HepG2 (cell line): ENCODE measurements around the gene SAPCD1. TPM values are rescaled to one million over a fixed set of nuclear protein-coding genes. Genes with fewer than 3 reads are reported as not detected.
A peak's percentile ranks its signal among the peaks of the same experiment; 100 is the strongest.

Experiments used
- FOXJ3 ChIP-seq: sonication (generic); formaldehyde crosslinking; IDR thresholded peaks from 2 replicates; pipeline ENCODE4 v1.4.0; 2020; ENCODE audit warnings: missing genetic modification reagents, mild to moderate bottlenecking, borderline replicate concordance
- HDAC1 ChIP-seq: sonication (generic); formaldehyde crosslinking; IDR thresholded peaks from 2 replicates; pipeline ENCODE4 v1.5.1; 2020; ENCODE audit warnings: mild to moderate bottlenecking, missing genetic modification reagents
- HOMEZ ChIP-seq: IDR thresholded peaks from 2 replicates; pipeline ENCODE4 v1.6.1; 2016; ENCODE audit warnings: low read depth
- HOXA3 ChIP-seq: sonication (generic); formaldehyde crosslinking; IDR thresholded peaks from 2 replicates; pipeline ENCODE4 v1.5.0; 2020; ENCODE audit warnings: missing genetic modification reagents
- HOXA5 ChIP-seq: sonication (generic); formaldehyde crosslinking; IDR thresholded peaks from 2 replicates; pipeline ENCODE4 v1.4.0; 2020; ENCODE audit warnings: missing genetic modification reagents
- KAT8 ChIP-seq: IDR thresholded peaks from 2 replicates; pipeline ENCODE4 v1.6.1; 2016; ENCODE audit warnings: missing genetic modification reagents, missing compliant biosample characterization
- NR2F1 ChIP-seq, 2 experiments: fragments of 450-650 bp in 1 of 2; formaldehyde crosslinking in 1 of 2; IDR thresholded peaks; 2 replicates each; pipeline versions ENCODE4 v1.5.0 to v1.6.1; 2016 to 2020; ENCODE audit warnings: mild to moderate bottlenecking in 1 of 2, missing compliant biosample characterization in 1 of 2, missing genetic modification reagents in 1 of 2, moderate library complexity in 1 of 2
- SP4 ChIP-seq: sonication (generic); formaldehyde crosslinking; IDR thresholded peaks from 2 replicates; pipeline ENCODE4 v1.8.1; 2023; ENCODE audit warnings: mild to moderate bottlenecking, missing genetic modification reagents
- THAP11 ChIP-seq: IDR thresholded peaks from 2 replicates; pipeline ENCODE4 v1.6.1; 2016; ENCODE audit warnings: missing biosample characterization, missing genetic modification reagents
- YEATS2 ChIP-seq: sonication (generic); formaldehyde crosslinking; IDR thresholded peaks from 2 replicates; pipeline ENCODE4 v1.4.0; 2020; ENCODE audit warnings: missing genetic modification reagents, borderline replicate concordance
- ZNF142 ChIP-seq: sonication (generic); formaldehyde crosslinking; IDR thresholded peaks from 2 replicates; pipeline ENCODE4 v1.4.0; 2020; ENCODE audit warnings: missing genetic modification reagents
- ZNF232 ChIP-seq: sonication (generic); formaldehyde crosslinking; IDR thresholded peaks from 2 replicates; pipeline ENCODE4 v1.4.0; 2020; ENCODE audit warnings: missing genetic modification reagents, borderline replicate concordance
- ZNF547 ChIP-seq: sonication (generic); formaldehyde crosslinking; IDR thresholded peaks from 2 replicates; pipeline ENCODE4 v1.5.1; 2020; ENCODE audit warnings: mild to moderate bottlenecking, missing genetic modification reagents
- polyA plus RNA-seq, 8 experiments: library from polyadenylated mRNA; depleted of rRNA in 3 of 8; stranded (reverse) in 7 of 8; unstranded in 1 of 8; fragments of >200 nt; fragmentation: Illumina TruSeq in 4 of 8; extraction: Trizol in 4 of 8; gene quantifications; 2 replicates each; pipeline versions ENCODE4 v1.2.1 to v1.2.3, GENCODE V29; 2011 to 2016; ENCODE audit warnings: low read depth in 4 of 8, missing spikeins in 1 of 8, mixed read lengths in 1 of 8; ENCODE audit not compliant: insufficient read depth in 1 of 8
- total RNA-seq, 5 experiments: library from RNA; depleted of rRNA; stranded (reverse); fragments of >200 nt; fragmentation: Illumina TruSeq; extraction: Trizol; gene quantifications; 2 replicates each; pipeline ENCODE4 v1.2.3, GENCODE V29; 2016; ENCODE audit warnings: low read depth in 1 of 5
- TF ChIP-seq, protein P1 (sequence below): sonication (generic); formaldehyde crosslinking; IDR thresholded peaks from 2 replicates; pipeline ENCODE4 v1.5.0; 2020; ENCODE audit warnings: missing genetic modification reagents
- TF ChIP-seq, protein P2 (sequence below): sonication (generic); formaldehyde crosslinking; IDR thresholded peaks from 2 replicates; pipeline ENCODE4 v1.4.0; 2020; ENCODE audit warnings: missing genetic modification reagents, borderline replicate concordance
- TF ChIP-seq, protein P3 (sequence below): sonication (generic); formaldehyde crosslinking; IDR thresholded peaks from 2 replicates; pipeline ENCODE4 v1.8.0; 2022; ENCODE audit warnings: missing genetic modification reagents, mild to moderate bottlenecking, moderate library complexity, borderline replicate concordance

SAPCD1 gene
- total and polyA plus RNA-seq, 2 of the 13 experiments (the other 11 are each of a cell fraction or from before 2014, with no cell fraction given), result 2.5 to 3.9 TPM

DNA sequence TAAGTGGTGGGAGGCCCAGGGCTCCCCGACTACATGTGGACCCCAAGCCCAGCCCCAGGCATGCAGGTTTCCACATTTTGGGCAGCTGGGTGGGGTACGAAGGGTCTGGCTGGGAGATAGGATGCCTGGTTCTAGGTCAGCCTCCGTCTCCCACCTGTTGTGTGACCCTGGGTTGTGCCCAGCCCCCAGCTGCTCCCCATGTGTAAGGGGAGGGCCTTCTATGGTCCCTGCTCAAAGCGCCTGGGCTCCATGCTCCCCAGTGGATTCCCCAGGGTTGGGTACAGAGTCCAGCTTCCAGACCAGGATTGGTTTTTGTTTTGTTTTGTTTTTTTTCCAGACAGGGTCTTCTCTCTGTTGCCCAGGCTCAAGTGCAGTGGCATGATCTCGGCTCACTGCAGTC is 15.7 kb downstream of the SAPCD1 start (continued):
- TF ChIP-seq, protein P1, sequence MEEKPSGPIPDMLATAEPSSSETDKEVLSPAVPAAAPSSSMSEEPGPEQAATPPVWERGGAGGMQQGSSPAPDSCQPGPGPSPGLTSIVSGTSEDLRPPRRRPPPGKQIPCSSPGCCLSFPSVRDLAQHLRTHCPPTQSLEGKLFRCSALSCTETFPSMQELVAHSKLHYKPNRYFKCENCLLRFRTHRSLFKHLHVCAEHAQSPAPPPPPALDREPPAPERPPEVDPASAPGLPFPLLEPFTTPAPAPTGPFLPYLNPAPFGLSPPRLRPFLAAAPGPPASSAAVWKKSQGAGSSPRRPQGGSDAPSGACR (CRISPR knock-in tag), result no peak
- TF ChIP-seq ZNF142 (CRISPR knock-in tag) (0 out of 2 replicates have a peak, but pooled peaks have one; percentile 35), THAP11 (CRISPR knock-in tag) (no peak), ZNF547 (CRISPR knock-in tag) (0 out of 2 replicates have a peak, but pooled peaks have one; percentile 40), KAT8 (CRISPR knock-in tag) (peak; percentile 51; the same call in 1 of the 2 replicates), FOXJ3 (CRISPR knock-in tag) (0 out of 2 replicates have a peak, but pooled peaks have one; percentile 47), HDAC1 (no peak), NR2F1 (CRISPR knock-in tag; IDR thresholded peaks at IDR 0.05) (peak in 1 of 2 experiments; percentile 25; a peak in 1 of 4 replicates), HOXA5 (CRISPR knock-in tag) (0 out of 2 replicates have a peak, but pooled peaks have one; percentile 55), HOMEZ (no peak), ZNF232 (no peak), HOXA3 (CRISPR knock-in tag) (peak; percentile 45; the same call in 1 of the 2 replicates), YEATS2 (CRISPR knock-in tag) (no peak), SP4 (CRISPR knock-in tag) (no peak)
- TF ChIP-seq, protein P2, sequence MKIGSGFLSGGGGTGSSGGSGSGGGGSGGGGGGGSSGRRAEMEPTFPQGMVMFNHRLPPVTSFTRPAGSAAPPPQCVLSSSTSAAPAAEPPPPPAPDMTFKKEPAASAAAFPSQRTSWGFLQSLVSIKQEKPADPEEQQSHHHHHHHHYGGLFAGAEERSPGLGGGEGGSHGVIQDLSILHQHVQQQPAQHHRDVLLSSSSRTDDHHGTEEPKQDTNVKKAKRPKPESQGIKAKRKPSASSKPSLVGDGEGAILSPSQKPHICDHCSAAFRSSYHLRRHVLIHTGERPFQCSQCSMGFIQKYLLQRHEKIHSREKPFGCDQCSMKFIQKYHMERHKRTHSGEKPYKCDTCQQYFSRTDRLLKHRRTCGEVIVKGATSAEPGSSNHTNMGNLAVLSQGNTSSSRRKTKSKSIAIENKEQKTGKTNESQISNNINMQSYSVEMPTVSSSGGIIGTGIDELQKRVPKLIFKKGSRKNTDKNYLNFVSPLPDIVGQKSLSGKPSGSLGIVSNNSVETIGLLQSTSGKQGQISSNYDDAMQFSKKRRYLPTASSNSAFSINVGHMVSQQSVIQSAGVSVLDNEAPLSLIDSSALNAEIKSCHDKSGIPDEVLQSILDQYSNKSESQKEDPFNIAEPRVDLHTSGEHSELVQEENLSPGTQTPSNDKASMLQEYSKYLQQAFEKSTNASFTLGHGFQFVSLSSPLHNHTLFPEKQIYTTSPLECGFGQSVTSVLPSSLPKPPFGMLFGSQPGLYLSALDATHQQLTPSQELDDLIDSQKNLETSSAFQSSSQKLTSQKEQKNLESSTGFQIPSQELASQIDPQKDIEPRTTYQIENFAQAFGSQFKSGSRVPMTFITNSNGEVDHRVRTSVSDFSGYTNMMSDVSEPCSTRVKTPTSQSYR (CRISPR knock-in tag), result peak; percentile 23; the same call in 1 of the 2 replicates
- TF ChIP-seq, protein P3, sequence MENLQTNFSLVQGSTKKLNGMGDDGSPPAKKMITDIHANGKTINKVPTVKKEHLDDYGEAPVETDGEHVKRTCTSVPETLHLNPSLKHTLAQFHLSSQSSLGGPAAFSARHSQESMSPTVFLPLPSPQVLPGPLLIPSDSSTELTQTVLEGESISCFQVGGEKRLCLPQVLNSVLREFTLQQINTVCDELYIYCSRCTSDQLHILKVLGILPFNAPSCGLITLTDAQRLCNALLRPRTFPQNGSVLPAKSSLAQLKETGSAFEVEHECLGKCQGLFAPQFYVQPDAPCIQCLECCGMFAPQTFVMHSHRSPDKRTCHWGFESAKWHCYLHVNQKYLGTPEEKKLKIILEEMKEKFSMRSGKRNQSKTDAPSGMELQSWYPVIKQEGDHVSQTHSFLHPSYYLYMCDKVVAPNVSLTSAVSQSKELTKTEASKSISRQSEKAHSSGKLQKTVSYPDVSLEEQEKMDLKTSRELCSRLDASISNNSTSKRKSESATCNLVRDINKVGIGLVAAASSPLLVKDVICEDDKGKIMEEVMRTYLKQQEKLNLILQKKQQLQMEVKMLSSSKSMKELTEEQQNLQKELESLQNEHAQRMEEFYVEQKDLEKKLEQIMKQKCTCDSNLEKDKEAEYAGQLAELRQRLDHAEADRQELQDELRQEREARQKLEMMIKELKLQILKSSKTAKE (CRISPR knock-in tag), result no peak
